Suprapubic skin (tissue), 4 donors: Measurements from ENCODE around the gene CHN2. TPM values are rescaled to one million over a fixed set of nuclear protein-coding genes. Genes with fewer than 3 reads are reported as not detected.

Experiments used
- DNase-seq, 2 donors: peaks; one replicate each; pipeline ENCODE4 v3.0.0-alpha.2; 2019; ENCODE audit warnings: low spot score in 2 of 2
- H3K27ac ChIP-seq: fragments of 200-600 bp; sonication (generic); one replicate; pipeline ENCODE4 v1.5.1; 2019
- H3K27me3 ChIP-seq: fragments of 200-600 bp; sonication (generic); one replicate; pipeline ENCODE4 v1.5.1; 2019
- H3K36me3 ChIP-seq: fragments of 200-600 bp; sonication (generic); one replicate; pipeline ENCODE4 v1.5.1; 2019
- H3K4me1 ChIP-seq: fragments of 200-600 bp; sonication (generic); one replicate; pipeline ENCODE4 v1.5.1; 2019
- H3K4me3 ChIP-seq: fragments of 200-600 bp; sonication (generic); one replicate; pipeline ENCODE4 v1.5.1; 2019; ENCODE audit warnings: mild to moderate bottlenecking
- H3K9me3 ChIP-seq: fragments of 200-600 bp; sonication (generic); one replicate; pipeline ENCODE4 v1.5.1; 2019
- EP300 ChIP-seq: sonication (generic); formaldehyde crosslinking; IDR thresholded peaks from one replicate; pipeline ENCODE4 v1.6.1; 2017; ENCODE audit warnings: antibody characterized with exemption
- POLR2A ChIP-seq, 2 donors: fragments of 450-650 bp; IDR thresholded peaks; one replicate each; pipeline ENCODE4 v1.6.1; 2017; ENCODE audit warnings: antibody characterized with exemption in 2 of 2, mild to moderate bottlenecking in 2 of 2, moderate library complexity in 2 of 2
- POLR2AphosphoS5 ChIP-seq, 3 donors: sonication (generic); formaldehyde crosslinking; IDR thresholded peaks; one replicate each; pipeline ENCODE4 v1.6.1; 2017; ENCODE audit warnings: antibody characterized with exemption in 3 of 3
- WGBS: methylation state at CpG from one replicate; pipeline ENCODE4 v1.1.5; 2018; 5-methylcytosine and 5-hydroxymethylcytosine counted together
- total RNA-seq, 4 donors: library from RNA; depleted of rRNA; stranded (reverse); fragments of >200 nt; gene quantifications; one replicate each; pipeline ENCODE4 v1.1.0, GENCODE V29; 2016
- TF ChIP-seq, protein P1 (sequence below), 2 donors: fragments of 200-600 bp in 1 of 2; fragments of 450-650 bp in 1 of 2; sonication (generic) in 1 of 2; IDR thresholded peaks; one replicate each; pipeline ENCODE4 v1.5.1; 2016 to 2019; ENCODE audit warnings: antibody characterized with exemption in 2 of 2, mild to moderate bottlenecking in 1 of 2, moderate library complexity in 1 of 2

CHN2 gene
- total RNA-seq, 4 donors from 2014 or later, result 3.3 to 9.6 (median 6.2) TPM

DNA sequence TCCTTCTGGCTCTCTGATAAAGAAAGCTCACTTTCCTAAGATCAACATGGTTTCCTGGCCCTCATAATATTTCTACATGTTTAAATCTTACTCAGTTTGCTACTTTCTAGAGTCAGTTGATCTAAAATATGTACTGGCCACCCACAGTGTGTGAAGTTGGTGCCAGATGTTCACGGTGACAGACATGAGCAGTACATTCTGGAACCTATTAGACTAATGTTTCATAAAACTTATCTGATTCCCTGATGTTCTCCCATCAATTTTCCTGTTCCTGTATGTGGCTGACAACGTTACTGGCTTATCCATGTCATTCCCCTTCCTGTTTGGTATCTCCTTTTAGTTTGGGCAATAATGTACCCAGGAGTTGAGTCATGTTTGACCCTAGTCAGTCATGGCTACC, 34.5 kb upstream of the CHN2 start:
- no peak for DNase-seq
- TF ChIP-seq, protein P1, sequence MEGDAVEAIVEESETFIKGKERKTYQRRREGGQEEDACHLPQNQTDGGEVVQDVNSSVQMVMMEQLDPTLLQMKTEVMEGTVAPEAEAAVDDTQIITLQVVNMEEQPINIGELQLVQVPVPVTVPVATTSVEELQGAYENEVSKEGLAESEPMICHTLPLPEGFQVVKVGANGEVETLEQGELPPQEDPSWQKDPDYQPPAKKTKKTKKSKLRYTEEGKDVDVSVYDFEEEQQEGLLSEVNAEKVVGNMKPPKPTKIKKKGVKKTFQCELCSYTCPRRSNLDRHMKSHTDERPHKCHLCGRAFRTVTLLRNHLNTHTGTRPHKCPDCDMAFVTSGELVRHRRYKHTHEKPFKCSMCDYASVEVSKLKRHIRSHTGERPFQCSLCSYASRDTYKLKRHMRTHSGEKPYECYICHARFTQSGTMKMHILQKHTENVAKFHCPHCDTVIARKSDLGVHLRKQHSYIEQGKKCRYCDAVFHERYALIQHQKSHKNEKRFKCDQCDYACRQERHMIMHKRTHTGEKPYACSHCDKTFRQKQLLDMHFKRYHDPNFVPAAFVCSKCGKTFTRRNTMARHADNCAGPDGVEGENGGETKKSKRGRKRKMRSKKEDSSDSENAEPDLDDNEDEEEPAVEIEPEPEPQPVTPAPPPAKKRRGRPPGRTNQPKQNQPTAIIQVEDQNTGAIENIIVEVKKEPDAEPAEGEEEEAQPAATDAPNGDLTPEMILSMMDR (IDR thresholded peaks at IDR 0.05), result no peak
- TF ChIP-seq POLR2A (IDR thresholded peaks at IDR 0.05), result no peak
- no peak for TF ChIP-seq POLR2AphosphoS5 (IDR thresholded peaks at IDR 0.05)
- no peak for TF ChIP-seq EP300
- peaks cover 19% of the 10 kb centered on the region for H3K27me3 ChIP-seq
- H3K27ac ChIP-seq, result no peak overlapping the region
- H3K4me3 ChIP-seq, result no peak overlapping the region
- no peaks in the 10 kb centered on the region for H3K9me3 ChIP-seq
- 14% methylated on average over 2 of the region's 2 CpGs for WGBS
- H3K36me3 ChIP-seq, result no peaks in the 10 kb centered on the region
- no peaks in the 10 kb centered on the region for H3K4me1 ChIP-seq

DNA sequence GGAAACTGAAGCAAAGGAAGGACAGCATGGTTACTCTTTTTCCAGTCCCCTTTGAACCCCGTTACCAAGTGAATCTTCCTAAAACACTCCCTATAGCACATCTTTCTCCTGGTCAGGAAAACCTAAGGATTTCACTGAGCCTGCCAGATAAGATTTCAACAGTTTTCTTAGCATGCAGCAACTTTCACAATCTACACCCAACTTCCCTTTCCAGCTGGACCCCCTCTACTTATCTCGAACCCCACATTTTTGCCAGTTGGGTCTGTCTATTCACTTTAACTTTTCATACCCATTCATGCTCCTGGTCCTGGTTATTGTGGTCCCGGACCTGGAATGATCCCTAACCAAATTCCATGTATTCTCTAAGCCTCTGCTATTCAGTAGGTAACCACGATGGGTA, 33.3 kb upstream of the CHN2 start:
- TF ChIP-seq POLR2AphosphoS5 (IDR thresholded peaks at IDR 0.05) (no peak), POLR2A (IDR thresholded peaks at IDR 0.05) (no peak), EP300 (no peak)
- TF ChIP-seq, protein P1 (IDR thresholded peaks at IDR 0.05), result no peak
- H3K4me3 ChIP-seq, result no peak overlapping the region
- DNase-seq, result no peak
- peaks cover 19% of the 10 kb centered on the region for H3K27me3 ChIP-seq
- H3K4me1 ChIP-seq, result no peaks in the 10 kb centered on the region
- WGBS, result 85% methylated on average over 4 of the region's 4 CpGs
- no peaks in the 10 kb centered on the region for H3K36me3 ChIP-seq
- H3K27ac ChIP-seq, result no peak overlapping the region
- no peaks in the 10 kb centered on the region for H3K9me3 ChIP-seq

GRCh38 chr7:29162577-29162976, 32.0 kb upstream of the CHN2 start:
- H3K27ac ChIP-seq, result no peak overlapping the region
- no peaks in the 10 kb centered on the region for H3K4me1 ChIP-seq
- WGBS, result 81% methylated on average over 6 of the region's 6 CpGs
- H3K27me3 ChIP-seq, result peaks cover 15% of the 10 kb centered on the region
- H3K36me3 ChIP-seq, result no peaks in the 10 kb centered on the region
- H3K9me3 ChIP-seq, result no peaks in the 10 kb centered on the region
- DNase-seq, result no peak
- TF ChIP-seq POLR2AphosphoS5 (IDR thresholded peaks at IDR 0.05), result no peak
- TF ChIP-seq, protein P1 (IDR thresholded peaks at IDR 0.05), result no peak
- TF ChIP-seq POLR2A (IDR thresholded peaks at IDR 0.05), result no peak
- no peak for TF ChIP-seq EP300
- no peak overlapping the region for H3K4me3 ChIP-seq

DNA sequence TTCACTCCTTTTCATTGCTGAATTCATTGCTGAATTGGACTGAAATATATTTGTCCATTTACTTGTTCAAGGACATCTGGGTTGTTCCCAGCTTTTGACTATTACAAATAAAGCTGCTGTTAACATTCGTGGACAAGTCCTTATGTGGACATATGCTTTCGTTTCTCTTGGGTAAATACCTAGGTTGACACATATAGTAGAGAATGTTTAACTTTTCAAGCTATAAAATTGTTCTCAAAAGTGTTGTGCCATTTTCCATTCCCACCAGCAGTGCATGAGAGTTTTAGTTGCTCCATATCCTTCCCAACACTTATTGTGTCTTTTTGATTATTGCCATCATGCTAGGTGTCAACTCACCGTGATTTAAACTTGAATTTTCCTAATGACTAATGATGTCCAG, 30.7 kb upstream of the CHN2 start:
- Histone ChIP-seq H3K4me3 (no peak overlapping the region), H3K4me1 (no peaks in the 10 kb centered on the region), H3K27me3 (peaks cover 15% of the 10 kb centered on the region), H3K27ac (no peak overlapping the region), H3K36me3 (no peaks in the 10 kb centered on the region), H3K9me3 (no peaks in the 10 kb centered on the region)
- DNase-seq, result no peak
- TF ChIP-seq POLR2A (IDR thresholded peaks at IDR 0.05) (no peak), EP300 (no peak), POLR2AphosphoS5 (IDR thresholded peaks at IDR 0.05) (no peak)
- TF ChIP-seq, protein P1 (IDR thresholded peaks at IDR 0.05), result no peak
- WGBS, result 74% methylated on average over 3 of the region's 3 CpGs

- no peaks in the 10 kb centered on the region for H3K36me3 ChIP-seq
- no peaks in the 10 kb centered on the region for H3K4me1 ChIP-seq
- WGBS, result 54% methylated on average over 1 of the region's 1 CpG
- H3K27me3 ChIP-seq, result no peaks in the 10 kb centered on the region
- H3K4me3 ChIP-seq, result no peak overlapping the region
- H3K9me3 ChIP-seq, result no peaks in the 10 kb centered on the region
- H3K27ac ChIP-seq, result no peak overlapping the region
- TF ChIP-seq, protein P1 (IDR thresholded peaks at IDR 0.05), result no peak
- no peak for TF ChIP-seq POLR2A (IDR thresholded peaks at IDR 0.05)
- no peak for TF ChIP-seq POLR2AphosphoS5 (IDR thresholded peaks at IDR 0.05)
- TF ChIP-seq EP300, result no peak
- DNase-seq, result no peak
Measured at GRCh38 chr7:29167721-29168120, 26.9 kb upstream of the CHN2 start.
